Measurements from ENCODE around the gene SLC4A3.

SLC4A3 gene

GRCh38 chr2:219627103-219628100 is at the start of gene SLC4A3:
Gene SLC4A3 (plus strand): TSS chr2:219627630. CDS start chr2:219627993, 363 bp downstream.
- no peak for DNase-seq

- DNase-seq: no peak
Measured at GRCh38 chr2:219578811-219579613, 48.4 kb upstream of the SLC4A3 start.

- DNase-seq: no peak
Measured at GRCh38 chr2:219581346-219581745, 46.1 kb upstream of the SLC4A3 start.

GRCh38 chr2:219591091-219591490 is 36.3 kb upstream of the SLC4A3 start:
- no peak for DNase-seq

- DNase-seq: no peak
Measured at GRCh38 chr2:219592736-219593135, 34.7 kb upstream of the SLC4A3 start.

GRCh38 chr2:219593154-219593553 is 34.3 kb upstream of the SLC4A3 start:
- DNase-seq: no peak

- DNase-seq: no peak
Measured at GRCh38 chr2:219595256-219595655, 32.2 kb upstream of the SLC4A3 start.

GRCh38 chr2:219596954-219597551 is 30.4 kb upstream of the SLC4A3 start:
- no peak for DNase-seq

- peak; percentile 96 for DNase-seq
Measured at GRCh38 chr2:219597552-219598307, 29.7 kb upstream of the SLC4A3 start, which contains the start of gene STK11IP. Gene STK11IP (plus strand): TSS chr2:219597857. CDS start chr2:219598120, 263 bp downstream.

- DNase-seq: no peak
Measured at GRCh38 chr2:219598308-219599078, 28.9 kb upstream of the SLC4A3 start.

- no peak for DNase-seq
Measured at GRCh38 chr2:219603771-219604170, 23.7 kb upstream of the SLC4A3 start.

- no peak for DNase-seq
Measured at GRCh38 chr2:219605607-219605954, 21.8 kb upstream of the SLC4A3 start.

GRCh38 chr2:219607931-219608330 is 19.5 kb upstream of the SLC4A3 start:
- DNase-seq: no peak

GRCh38 chr2:219608399-219608964 is 18.9 kb upstream of the SLC4A3 start:
- DNase-seq: no peak

- DNase-seq: no peak
Measured at GRCh38 chr2:219609149-219609750, 18.2 kb upstream of the SLC4A3 start.

- DNase-seq: no peak
Measured at GRCh38 chr2:219611306-219611705, 16.1 kb upstream of the SLC4A3 start.

GRCh38 chr2:219611866-219612576 is 15.4 kb upstream of the SLC4A3 start:
- no peak for DNase-seq

GRCh38 chr2:219612577-219613286 is 14.7 kb upstream of the SLC4A3 start:
- DNase-seq: no peak

GRCh38 chr2:219613461-219614070 is 13.9 kb upstream of the SLC4A3 start:
- no peak for DNase-seq

All from activated effector memory CD4-positive, alpha-beta T cell treated with anti-CD3 and anti-CD28 coated beads, Interleukin-2, amount 50 U/mL, for 16 hours (primary cell).